GM19240 (cell line): ENCODE data around the gene CGA.
"Not testable (repeated sequence)": the region's sequence is repeated elsewhere in the genome, so short reads cannot be mapped to it uniquely, and the experiment has no call there.

Experiments
- DNase-seq: peaks from one replicate; pipeline ENCODE4 v3.0.0; 2011; ENCODE audit warnings: low spot score; ENCODE audit not compliant: insufficient read length

CGA gene

GRCh38 chr6:87095087-87095509, at the start of gene CGA:
Gene CGA (minus strand): TSS chr6:87095106. CDS start chr6:87088200, 6,906 bp downstream.
- DNase-seq: no peak

GRCh38 chr6:87139927-87140326, 45.0 kb upstream of the CGA start:
- not testable (repeated sequence) for DNase-seq

GRCh38 chr6:87139236-87139635, 44.3 kb upstream of the CGA start:
- DNase-seq: no peak

GRCh38 chr6:87136963-87137362, 42.1 kb upstream of the CGA start:
- DNase-seq: no peak

GRCh38 chr6:87127737-87128136, 32.8 kb upstream of the CGA start:
- no peak for DNase-seq

GRCh38 chr6:87126501-87126900, 31.6 kb upstream of the CGA start:
- DNase-seq: no peak

GRCh38 chr6:87124074-87124473, 29.2 kb upstream of the CGA start:
- no peak for DNase-seq

- DNase-seq: no peak
These were observed 27.6 kb upstream of the CGA start for GRCh38 chr6:87122477-87122876.

GRCh38 chr6:87118054-87118453, 23.1 kb upstream of the CGA start:
- no peak for DNase-seq

- no peak for DNase-seq
These were observed 22.0 kb upstream of the CGA start for GRCh38 chr6:87116922-87117321.

- no peak for DNase-seq
These were observed 20.7 kb upstream of the CGA start for GRCh38 chr6:87115402-87116135.

- DNase-seq: no peak
These were observed 15.7 kb upstream of the CGA start for GRCh38 chr6:87110636-87111035.

- DNase-seq: no peak
These were observed 10.9 kb upstream of the CGA start for GRCh38 chr6:87105823-87106222.

- no peak for DNase-seq
These were observed 9.8 kb upstream of the CGA start for GRCh38 chr6:87104667-87105066.

- DNase-seq: no peak
These were observed 9.2 kb upstream of the CGA start for GRCh38 chr6:87103977-87104601.

GRCh38 chr6:87102151-87102621, 7.3 kb upstream of the CGA start:
- DNase-seq: no peak

GRCh38 chr6:87101067-87101466, 6.2 kb upstream of the CGA start:
- no peak for DNase-seq

- no peak for DNase-seq
These were observed 5.3 kb upstream of the CGA start for GRCh38 chr6:87100216-87100615.

GRCh38 chr6:87099472-87099871, 4.6 kb upstream of the CGA start:
- no peak for DNase-seq

- no peak for DNase-seq
These were observed 330 bp downstream of the CGA start for GRCh38 chr6:87094576-87094975.

- DNase-seq: no peak
These were observed 1.3 kb downstream of the CGA start for GRCh38 chr6:87093651-87094050.

- no peak for DNase-seq
These were observed 1.7 kb downstream of the CGA start for GRCh38 chr6:87093199-87093598.

GRCh38 chr6:87092435-87092834, 2.5 kb downstream of the CGA start:
- DNase-seq: no peak
